Kidney capillary endothelial cell (primary cell): ENCODE results near the gene GSG1.

Experiments used
- DNase-seq: peaks from one replicate; pipeline ENCODE4 v3.0.0-alpha.2; 2018; ENCODE audit warnings: low spot score

The GSG1 gene

DNA sequence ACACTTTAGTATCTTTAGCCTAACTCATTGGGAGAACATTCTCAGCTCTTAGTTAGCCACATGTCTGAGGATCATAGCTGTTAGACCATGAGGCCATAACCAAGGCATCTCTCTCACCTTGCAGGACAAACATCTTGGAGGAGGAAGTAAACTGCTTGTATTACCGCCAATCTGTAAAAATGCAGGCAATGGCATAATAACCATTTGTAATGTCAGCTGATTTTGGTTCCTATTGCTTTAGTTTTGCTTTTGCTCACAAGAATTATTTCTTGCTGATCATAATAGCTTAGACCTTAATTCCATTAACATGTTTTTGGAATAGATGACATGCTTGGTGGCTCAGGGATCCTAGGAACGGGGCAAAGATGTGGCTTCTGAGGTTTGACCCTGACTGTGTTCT lies 16.4 kb upstream of the GSG1 start:
- no peak for DNase-seq

DNA sequence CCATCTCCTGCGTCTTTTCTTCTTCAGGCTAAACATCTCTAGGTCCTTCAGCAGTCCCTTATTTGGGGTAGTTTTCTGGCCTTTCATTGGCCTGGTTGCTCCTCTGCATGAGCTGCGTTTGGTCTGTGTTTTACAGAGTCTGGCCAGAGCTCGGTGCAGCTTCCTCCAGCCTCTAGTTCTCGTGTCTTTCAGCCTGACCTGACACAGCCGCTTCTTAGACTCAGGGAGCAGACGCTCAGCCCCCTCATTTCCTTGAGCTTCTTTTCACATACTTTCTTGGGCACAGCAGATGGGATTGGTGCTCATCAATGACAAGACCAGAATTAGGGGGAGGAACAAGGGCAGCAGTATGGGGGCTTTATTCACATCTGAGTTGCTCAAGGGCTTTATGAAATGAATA lies 13.6 kb upstream of the GSG1 start:
- no peak for DNase-seq

DNA sequence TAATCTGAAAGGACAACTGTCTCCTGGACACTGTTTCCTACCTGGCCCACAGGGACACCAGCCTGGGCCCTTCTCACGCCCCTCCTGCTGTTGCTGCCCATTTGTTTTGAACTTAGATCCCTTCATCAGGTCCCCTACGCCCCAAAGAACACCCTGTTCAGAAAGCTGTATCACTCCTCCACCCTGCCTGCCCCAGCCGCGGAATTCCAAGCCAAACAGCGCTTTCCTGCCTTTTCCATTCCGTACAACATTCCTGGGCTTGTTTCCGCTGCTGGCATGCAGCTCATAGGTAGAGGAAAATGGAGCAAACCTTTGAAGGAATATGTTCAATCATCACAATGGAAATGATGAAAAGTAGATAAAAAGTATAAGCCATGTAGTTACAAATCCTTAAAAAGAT lies 12.8 kb upstream of the GSG1 start:
- no peak for DNase-seq

DNA sequence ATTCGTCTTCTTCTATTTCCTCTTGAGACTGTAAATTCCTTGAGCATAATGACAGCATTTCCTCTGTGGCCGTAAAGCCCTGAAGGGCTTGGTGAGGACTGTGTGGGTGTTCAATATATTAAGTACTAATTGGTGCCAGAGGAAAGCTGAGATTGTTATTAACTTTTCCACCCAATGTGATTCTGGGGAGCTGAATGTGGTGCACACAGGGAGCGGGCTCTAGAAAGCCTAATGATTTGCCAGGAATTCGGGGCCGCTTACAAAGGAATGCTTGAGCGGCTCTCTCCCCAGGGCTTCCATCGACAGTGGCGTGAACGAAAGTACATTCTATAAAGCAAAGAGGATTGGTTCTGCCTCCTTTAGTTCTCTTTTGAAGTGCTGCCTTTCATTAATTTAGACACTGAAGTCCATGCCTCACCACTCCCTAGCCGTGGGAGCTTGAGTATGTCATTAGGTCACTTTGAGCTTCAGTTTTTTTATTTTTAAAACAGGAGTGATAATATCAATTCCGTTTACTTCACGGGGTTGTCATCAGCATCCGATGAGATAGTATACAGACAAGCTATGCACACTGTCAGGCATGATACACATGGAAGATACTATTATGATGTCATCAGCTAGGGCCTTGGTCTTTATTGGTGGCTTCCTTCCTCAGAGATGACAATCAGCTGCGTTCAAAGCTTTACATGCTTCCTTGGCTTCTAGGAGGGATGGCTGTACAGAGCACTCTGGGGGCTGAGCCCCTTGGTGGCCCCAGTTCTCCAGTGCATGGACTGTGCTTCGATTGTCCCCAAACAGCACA lies 11.0 kb upstream of the GSG1 start:
- DNase-seq, result peak; percentile 48

DNA sequence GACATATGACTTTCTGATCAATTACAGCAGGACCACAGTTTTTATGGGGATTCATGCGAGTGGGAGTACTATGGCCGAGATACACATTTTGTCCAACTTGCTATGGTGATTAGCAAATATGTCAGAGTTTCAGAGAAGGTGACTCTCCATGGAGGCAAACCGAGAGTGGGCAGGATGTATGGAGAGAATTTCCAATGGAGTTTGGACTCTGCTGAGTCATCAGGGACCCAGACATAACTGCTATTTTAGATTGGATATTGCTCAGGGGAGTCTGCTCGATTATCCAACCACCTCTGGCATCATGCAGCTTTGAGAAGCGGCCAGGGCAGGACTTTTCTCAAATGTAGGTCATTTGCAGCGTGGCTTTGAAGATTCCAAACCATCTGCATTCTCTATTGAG lies 9.5 kb upstream of the GSG1 start:
- DNase-seq, result no peak

DNA sequence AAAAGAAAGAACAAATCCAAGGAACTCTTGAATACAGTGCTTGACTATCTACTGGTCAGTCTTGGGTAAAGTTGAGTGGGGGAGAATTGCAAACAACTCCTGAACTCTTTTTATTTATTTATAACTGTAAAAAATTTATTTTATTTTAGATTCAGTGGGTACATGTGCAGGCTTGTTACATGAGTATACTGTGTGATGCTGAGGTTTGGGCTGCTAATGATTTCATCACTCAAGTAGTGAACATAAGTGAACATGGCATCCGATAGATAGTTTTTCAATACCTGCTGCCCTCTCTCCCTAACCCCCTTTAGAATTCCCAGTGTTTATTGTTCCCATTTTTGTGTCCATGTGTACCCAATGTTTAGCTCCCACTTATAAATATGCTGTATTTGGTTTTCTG lies 3.2 kb upstream of the GSG1 start:
- no peak for DNase-seq

DNA sequence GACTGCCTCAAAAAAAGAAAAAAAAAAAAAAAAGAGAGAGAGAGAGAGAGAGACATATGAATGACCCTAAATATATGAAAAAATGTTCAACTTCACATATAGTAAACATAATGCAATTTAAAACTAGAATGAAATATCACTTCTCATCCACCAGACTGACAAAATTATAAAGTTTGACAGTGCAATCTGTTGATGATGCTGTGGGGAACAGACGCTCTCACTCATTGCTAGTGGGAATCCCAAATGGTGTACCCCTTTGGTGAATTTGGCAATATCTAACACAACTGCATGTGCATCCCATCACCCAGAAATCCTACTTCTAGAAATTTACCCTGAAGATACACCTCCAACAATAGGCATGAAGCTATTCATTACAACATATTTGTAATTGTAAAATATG lies 2.3 kb upstream of the GSG1 start:
- no peak for DNase-seq

DNA sequence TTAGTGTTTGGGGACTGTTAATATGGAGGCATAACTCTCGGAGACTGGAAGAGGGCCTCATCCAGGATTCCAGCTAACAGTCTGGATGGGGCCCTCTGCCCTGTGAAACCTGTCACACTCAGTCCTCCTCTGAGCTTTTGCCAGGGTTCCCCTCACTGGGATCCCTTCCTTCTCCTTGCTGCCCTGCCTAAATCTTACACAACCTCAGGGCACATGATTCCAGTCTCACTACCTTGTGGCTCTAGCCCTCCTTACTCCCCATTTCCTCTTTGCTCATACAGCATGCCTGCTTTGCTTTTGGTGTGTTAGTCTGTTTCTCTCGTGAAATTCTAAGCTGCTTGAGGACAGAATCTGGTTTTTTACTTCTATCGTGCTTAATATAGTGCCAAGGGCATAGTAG lies 942 bp upstream of the GSG1 start:
- no peak for DNase-seq

DNA sequence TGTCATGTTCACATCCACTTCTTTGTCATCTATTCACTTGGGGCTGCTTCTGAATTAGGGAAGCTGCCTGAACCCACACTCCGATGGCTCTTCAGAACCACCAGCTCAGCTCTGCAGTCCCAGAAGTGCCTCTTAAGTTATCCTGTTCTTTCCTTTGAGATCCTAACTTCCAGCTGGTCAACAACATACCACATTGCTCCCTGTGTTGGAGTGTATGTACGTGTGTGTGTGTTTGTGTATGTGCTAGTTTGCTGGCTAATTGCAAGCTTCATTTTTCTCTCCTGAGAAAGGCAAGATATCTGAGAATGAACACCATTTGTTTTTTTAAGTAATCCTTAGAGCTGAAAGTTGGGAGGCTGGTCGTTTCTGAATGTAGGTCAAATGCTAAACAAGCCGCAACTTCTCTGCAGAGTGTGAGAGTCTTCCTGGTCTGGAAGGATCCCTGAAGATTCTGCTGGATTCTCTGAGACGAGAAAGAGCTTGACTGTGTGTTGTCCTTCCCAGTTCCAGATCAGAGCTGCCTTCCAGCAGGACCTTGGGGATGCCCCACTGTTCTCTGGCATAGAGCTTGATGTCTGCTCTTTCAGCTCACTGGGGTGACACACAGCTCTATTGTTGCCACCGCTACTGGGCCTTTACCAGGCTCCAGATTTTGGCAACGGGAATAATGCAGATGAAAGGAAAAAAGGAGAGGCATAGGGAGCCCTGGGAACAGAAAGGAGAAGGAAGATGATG lies 839 bp downstream of the GSG1 start:
- DNase-seq, result no peak

DNA sequence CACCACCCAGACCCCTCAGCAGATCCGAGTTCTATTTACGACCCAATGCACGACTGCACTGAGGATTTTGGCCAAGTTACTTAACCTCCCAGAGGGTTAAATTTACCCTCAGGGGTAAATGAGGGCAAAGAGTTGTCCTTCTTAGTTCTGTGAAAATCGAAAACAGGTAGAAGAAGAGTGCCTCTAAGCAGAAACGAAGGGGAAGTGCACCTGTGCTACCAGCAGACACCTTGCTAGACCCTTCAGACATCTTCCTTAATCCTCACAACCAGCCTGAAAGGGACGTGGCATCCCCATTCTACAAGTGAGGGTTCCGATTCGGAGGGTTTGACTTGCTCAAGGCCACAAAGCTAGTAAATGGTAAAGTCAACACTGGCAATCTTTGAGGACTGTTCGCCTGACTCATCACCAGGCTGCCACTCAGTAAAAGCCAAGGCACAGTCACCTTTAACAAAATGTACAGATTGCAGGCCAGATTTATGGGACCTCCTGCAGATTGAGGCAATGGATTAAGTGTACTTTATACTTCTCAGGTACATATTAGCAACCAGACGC lies 1.6 kb downstream of the GSG1 start:
- peak; percentile 50 for DNase-seq

DNA sequence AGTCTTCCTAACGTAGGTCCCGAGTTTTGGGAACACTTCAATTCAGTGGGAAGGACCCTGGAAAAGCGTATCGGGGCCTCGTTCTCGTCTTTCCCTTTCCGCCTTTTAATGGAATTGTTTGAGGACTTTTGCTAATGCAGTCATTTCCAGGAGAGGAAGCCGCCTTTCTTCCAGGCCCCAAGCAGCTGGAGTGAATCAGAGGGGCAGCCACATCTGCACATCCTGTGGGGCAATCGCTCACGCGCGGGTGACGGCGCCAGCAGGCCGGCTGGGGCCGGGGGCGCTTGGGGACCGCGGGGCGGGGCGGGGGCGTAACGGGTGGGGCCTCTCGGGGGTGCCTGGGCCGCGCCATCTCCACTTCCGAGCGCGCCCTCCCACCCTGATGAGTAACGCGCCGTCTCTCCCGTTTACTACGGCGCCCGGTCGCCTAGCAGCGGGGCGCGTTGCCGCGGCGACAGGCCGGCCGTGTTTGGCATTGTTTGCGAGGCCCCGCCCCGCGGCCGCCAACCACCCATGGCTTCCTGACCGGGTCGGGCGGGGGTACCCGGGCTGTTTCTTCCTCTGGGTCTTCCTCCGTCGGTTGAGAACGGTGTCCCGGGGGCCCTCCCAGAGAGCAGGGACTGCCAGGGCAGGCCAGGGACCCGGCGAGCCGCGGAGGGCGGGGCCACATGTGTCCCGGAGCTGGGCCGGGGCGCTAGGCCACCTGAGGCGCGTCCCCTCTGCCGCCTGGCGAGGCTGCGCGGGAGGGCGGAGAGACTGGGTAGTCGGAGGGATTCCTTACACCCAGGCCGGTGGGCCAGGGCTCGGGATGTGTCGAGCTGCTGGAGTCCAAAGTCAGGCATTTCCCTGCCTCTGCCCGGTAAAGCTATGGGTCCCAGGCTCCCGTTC lies 2.3 kb downstream of the GSG1 start:
- peak; percentile 98 for DNase-seq

DNA sequence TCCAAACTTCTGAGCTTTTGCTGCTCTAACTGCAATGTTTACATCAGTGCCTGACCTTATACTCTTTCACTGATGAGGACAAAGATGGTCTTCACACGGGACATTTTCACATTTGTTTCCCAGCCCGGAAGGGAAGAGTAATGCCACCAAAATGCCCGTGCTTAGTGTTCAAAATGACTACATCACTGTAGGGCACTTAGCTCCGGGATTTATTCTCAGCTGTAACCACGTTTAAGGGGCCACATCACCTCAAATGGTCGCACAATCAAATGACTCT lies 2.9 kb downstream of the GSG1 start:
- DNase-seq, result no peak

DNA sequence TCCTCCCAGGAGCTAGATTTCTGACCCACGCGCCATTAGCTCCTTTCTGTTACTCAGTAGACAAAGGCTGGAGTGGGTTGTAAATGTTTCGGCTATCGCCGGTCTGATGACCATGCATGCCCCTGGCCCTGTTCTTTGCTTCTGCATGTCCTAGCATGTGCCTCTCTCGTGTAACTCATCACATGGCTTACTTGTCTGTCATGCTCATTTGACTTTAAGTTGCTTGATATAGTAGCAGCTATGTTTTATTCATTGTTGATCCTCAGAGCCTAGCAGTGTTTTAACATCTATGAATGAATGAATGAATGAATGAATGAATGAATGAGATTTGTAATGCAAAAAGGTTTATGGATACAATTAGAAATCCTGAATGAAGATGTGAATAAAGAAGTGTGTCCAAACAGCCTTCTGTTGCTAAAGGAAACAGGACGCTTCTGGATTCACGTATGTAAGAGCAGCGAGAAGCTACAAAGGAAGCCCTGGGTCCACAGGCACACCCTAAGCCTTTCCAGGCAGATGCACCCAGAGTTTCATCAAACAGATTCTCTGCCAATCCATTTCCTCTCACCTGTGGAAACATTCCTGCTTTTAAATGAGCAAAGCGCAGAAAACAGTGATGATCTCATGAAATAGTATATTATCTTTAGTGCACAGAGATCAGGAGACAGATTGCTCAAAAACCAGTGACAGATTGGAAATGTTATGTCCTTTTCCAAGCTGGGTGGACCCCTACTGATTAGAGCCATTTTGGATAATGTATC lies 3.4 kb downstream of the GSG1 start:
- DNase-seq, result peak; percentile 55

DNA sequence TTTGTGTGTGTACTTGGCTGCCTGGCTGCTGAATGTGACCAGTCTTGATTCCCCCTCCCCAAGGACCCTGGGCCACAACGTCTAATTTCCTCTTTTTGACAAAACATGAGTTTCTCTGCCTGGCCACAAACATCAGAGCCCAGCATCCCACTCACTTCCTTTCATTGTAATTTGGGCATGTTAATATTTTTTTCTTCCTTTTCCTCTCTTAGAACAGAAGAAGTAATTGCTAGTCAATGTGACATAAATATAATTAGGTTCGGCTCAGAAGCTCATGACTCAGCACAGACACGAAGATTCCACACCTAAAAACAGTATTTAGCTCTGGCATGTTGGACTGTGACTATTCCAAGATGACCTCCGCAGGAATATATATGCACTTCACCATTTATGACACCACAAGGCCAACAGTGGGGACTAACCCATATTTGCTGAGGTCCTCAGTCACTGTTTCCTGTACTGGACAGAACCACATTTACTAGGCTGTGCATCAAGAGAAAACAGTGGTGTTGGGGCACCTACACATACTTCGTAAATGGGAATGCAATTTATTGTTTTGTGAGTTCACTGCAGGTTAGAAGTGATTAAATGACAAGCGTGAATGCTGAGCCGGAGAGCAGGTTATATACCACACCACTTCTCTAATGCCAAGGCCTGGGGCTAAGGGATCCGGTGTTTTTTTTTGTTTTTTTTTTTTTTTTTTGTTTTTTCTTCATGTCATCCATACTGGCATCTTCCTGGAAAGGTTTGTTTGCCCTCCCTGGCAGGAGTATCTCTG lies 4.2 kb downstream of the GSG1 start:
- DNase-seq, result peak; percentile 93

DNA sequence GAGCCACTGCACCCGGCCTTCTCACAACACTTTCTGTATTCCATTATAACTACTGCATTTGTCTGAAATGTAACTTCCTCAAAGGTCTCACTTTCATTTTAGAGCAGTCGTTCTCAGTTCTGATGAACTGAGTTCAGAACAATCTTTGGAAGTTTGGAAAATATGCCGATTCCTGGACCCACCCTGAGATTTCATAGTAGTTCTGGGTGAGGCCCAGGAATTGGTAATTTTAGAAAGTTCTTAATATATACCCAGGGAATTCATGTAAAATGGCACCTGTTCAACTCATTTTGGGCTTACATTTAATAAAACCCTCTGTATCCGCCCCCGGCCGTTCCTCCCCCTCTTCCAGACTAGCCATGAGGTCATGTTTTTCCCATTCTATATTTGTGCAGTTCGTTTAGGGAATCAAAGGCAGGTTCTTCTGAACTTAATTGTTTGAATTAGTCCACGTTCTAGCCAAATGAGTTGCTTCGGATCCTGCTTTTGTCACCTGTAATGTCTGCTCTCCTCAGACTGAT lies 5.9 kb downstream of the GSG1 start:
- DNase-seq, result peak; percentile 40

DNA sequence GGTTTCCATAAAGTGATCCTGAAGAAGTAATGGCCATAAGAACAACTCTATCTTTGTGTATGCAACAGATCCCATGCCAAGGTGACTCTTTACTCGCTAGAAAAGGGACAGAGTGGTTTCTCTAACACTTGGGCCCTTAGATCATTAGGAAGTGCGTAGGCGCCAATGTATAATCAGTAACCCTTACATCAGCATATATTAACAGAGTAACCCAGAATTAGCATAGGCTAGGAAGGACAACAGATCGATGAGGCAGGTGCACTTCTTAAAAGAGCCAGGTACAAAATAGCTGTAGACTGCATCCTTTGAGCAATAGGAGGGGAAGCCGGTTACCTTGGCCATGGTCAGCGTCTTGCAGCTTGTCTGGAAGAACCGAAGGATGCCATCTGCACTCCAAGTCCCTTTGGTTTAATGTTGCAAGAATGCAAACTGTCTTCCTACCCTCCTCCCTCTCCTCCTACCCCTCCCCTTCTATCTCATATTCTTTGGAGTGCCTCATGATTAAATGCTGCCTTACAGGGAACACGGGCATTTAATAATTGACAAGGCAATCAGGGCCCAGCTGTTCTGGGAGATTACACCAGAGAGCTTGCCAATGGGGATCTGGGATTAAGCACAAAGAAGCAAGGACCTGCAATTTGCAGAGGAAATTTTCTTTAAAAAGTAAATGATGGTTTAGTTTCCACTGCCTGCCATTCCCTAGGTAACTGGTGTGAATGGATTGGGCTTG lies 8.0 kb downstream of the GSG1 start:
- DNase-seq, result no peak

DNA sequence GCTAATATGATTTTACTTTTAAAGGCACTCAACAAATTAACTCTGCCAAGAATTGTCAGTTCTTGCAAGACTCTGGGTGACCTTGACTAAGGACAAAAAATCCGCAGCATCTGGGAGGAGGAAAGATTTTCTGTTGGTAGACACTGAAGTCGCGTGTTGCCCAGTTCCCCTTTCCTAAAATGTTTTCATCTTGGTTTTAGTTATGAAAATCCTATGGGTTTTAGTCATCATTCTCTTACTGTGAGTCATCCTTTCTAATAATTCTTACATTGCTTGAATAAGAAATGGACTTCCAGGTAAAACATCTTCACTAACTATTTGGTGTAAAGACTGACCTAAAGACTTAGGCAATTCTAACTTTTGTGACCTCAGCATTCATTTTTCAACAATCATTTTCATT lies 9.1 kb downstream of the GSG1 start:
- DNase-seq, result peak; percentile 36

DNA sequence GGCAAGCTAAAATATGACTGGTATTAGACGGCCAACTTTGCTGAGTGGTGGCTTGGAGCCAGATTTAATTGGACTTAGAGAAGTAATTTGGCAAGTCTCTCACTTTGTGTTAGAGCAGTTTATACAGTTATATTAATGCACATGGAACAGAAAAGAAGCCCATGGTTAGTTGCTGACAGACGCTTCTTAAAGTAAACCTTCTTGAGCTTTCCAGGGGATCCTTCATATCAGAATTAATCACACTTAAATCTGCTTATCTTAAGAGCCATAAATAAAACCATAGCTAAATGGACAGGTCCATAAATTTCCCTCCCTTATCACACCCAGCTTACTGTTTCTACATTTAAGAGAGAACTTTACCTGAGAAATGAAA lies 9.6 kb downstream of the GSG1 start:
- no peak for DNase-seq

DNA sequence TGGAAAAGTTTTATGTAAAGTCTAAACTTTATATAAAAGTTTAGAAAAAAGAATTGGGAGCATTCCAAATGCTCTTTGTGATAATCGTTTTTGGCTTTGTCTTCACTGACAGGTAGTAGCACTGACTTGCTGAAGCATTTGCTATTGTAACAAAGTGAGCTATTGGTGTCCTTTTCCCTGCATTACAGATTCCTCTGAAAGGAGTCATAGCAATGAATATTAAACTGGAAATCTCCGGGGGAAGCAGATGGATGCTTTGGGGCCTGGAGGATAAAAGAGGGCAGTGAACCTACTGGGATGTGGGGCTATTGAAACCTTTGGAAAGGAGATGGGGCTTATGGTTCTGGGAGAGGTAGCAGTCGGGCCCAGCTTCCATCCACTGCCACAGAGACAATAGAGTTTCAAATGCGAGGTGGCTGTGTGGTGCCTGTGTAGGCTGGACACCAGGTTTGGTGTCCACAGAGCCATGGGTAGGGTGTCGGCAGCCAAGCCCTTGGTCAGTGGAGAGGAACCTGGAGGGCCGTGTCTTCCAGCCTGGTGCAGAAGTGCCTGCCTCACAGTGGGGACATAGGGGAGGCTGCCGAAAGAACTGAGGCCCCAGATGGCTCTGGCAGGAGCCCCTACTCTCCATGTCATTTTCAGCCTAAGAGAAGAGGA lies 10.1 kb downstream of the GSG1 start:
- no peak for DNase-seq

DNA sequence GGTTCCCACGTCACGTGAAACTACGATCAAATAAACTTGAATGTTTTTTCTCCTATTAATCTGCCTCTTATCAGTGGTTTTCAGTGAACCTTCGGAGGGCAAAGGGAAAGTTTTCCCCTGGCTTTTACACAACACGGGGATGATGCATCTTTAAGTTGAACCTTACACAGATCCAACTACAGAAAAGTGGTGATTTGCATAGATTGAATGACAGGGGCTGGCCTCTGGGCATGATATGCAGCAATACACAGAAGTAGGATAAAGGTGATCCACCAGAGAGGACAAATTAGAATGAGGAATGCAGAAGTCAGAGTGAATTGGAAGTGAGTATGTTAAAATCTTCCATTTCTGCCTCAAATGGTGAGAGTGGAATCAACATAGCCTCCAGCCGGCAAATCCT lies 11.6 kb downstream of the GSG1 start:
- DNase-seq, result no peak
